Sigmoid colon (tissue), 7 donors: ENCODE data around the gene TMEM120B. TPM values are rescaled to one million over a fixed set of nuclear protein-coding genes. Genes with fewer than 3 reads are reported as not detected.

Experiments
- DNase-seq: peaks from one replicate; pipeline ENCODE4 v3.0.0-alpha.2; 2019
- H3K27ac ChIP-seq, 4 donors: fragments of 200-600 bp; sonication (generic); one replicate each; pipeline ENCODE4 v1.5.1; 2016 to 2019; ENCODE audit warnings: mild to moderate bottlenecking in 1 of 4
- H3K27me3 ChIP-seq, 3 donors: fragments of 200-600 bp; sonication (generic); one replicate each; pipeline ENCODE4 v1.5.1; 2019; ENCODE audit warnings: mild to moderate bottlenecking in 1 of 3
- H3K36me3 ChIP-seq, 4 donors: fragments of 200-600 bp; sonication (generic); one replicate each; pipeline ENCODE4 v1.5.1; 2016 to 2019
- H3K4me1 ChIP-seq, 4 donors: fragments of 200-600 bp; sonication (generic); one replicate each; pipeline ENCODE4 v1.5.1; 2017 to 2019
- H3K4me3 ChIP-seq, 4 donors: fragments of 200-600 bp; sonication (generic); one replicate each; pipeline ENCODE4 v1.5.1; 2017 to 2019; ENCODE audit warnings: mild to moderate bottlenecking in 2 of 4, moderate library complexity in 1 of 4
- H3K9me3 ChIP-seq, 4 donors: fragments of 200-600 bp in 3 of 4; sonication (generic) in 3 of 4; one replicate each; pipeline versions ENCODE4 v1.5.1 to v1.6.1; 2013 to 2019
- CTCF ChIP-seq, 4 experiments: fragments of 450-650 bp in 3 of 4; fragments of 200-600 bp in 1 of 4; IDR thresholded peaks; one replicate each; pipeline ENCODE4 v1.5.1; 2016 to 2019; ENCODE audit warnings: antibody characterized with exemption in 4 of 4, mild to moderate bottlenecking in 3 of 4, moderate library complexity in 2 of 4
- EP300 ChIP-seq, 4 donors: sonication (generic); formaldehyde crosslinking; IDR thresholded peaks; one replicate each; pipeline ENCODE4 v1.6.1; 2017; ENCODE audit warnings: antibody characterized with exemption in 4 of 4
- POLR2A ChIP-seq, 2 donors: fragments of 450-650 bp; IDR thresholded peaks; one replicate each; pipeline ENCODE4 v1.6.1; 2016; ENCODE audit warnings: antibody characterized with exemption in 2 of 2, mild to moderate bottlenecking in 2 of 2, moderate library complexity in 2 of 2
- POLR2AphosphoS5 ChIP-seq, 4 donors: sonication (generic); formaldehyde crosslinking; IDR thresholded peaks; one replicate each; pipeline ENCODE4 v1.6.1; 2017; ENCODE audit warnings: antibody characterized with exemption in 4 of 4
- WGBS, 2 donors: extraction: QIAGEN DNeasy Blood & Tissue Kit; methylation state at CpG; one replicate each; pipeline ENCODE4 v1.1.7; 2013; 5-methylcytosine and 5-hydroxymethylcytosine counted together
- intact Hi-C: fragments of 100-400 bp; cut with DNase I; formaldehyde crosslinking; loops from one replicate; pipeline ENCODE4 v1.15.1; 2023
- polyA plus RNA-seq, 3 donors: library from polyadenylated mRNA; stranded (reverse); fragments of 200-250 nt; gene quantifications; one replicate each; pipeline ENCODE4 v1.2.3, GENCODE V29; 2013
- total RNA-seq, 4 donors: library from RNA; depleted of rRNA; stranded (reverse); fragments of >200 nt; gene quantifications; one replicate each; pipeline ENCODE4 v1.1.0, GENCODE V29; 2016
- donor health status: healthy with polysubstance abuse.
- donor health status: Bipolar disorder and iron deficiency.
- donor health status: healthy.

TMEM120B gene
- total and polyA plus RNA-seq, 7 donors, result 1.2 to 8.9 (median 3.7) TPM

- Histone ChIP-seq H3K4me1 (peaks cover 0 to 12% (median 11%) of the 10 kb centered on the region in 4 donors), H3K9me3 (no peaks in the 10 kb centered on the region), H3K36me3 (no peaks in the 10 kb centered on the region), H3K4me3 (no peak overlapping the region), H3K27ac (peak overlapping the region in 1 of 4 donors; percentile 36), H3K27me3 (no peaks in the 10 kb centered on the region)
- WGBS, 2 donors, result 20 to 50% methylated on average over 6 of the region's 6 CpGs
- TF ChIP-seq POLR2A (IDR thresholded peaks at IDR 0.05) (no peak), CTCF (IDR thresholded peaks at IDR 0.05) (no peak), POLR2AphosphoS5 (IDR thresholded peaks at IDR 0.05) (no peak), EP300 (IDR thresholded peaks at IDR 0.05) (no peak)
- intact Hi-C loops, result no loop called here
- DNase-seq, result peak; percentile 77
Measured at GRCh38 chr12:121786440-121786825, 73.9 kb downstream of the TMEM120B start.

GRCh38 chr12:121787063-121788025, 74.8 kb downstream of the TMEM120B start:
- TF ChIP-seq POLR2AphosphoS5 (IDR thresholded peaks at IDR 0.05), result no peak
- no peaks in the 10 kb centered on the region for H3K9me3 ChIP-seq
- intact Hi-C loops, result no loop called here
- no peaks in the 10 kb centered on the region for H3K36me3 ChIP-seq
- no peak overlapping the region for H3K4me3 ChIP-seq
- DNase-seq, result no peak
- H3K4me1 ChIP-seq, result peaks cover 0 to 3% (median 2%) of the 10 kb centered on the region in 4 donors
- H3K27me3 ChIP-seq, result no peaks in the 10 kb centered on the region
- 68 to 75% methylated on average over 16 to 17 of the region's 17 CpGs for whole genome bisulfite sequencing, 2 donors
- peak overlapping the region in 1 of 4 donors; percentile 36 for H3K27ac ChIP-seq

GRCh38 chr12:121788176-121788818, 75.7 kb downstream of the TMEM120B start:
- 73 to 83% methylated on average over 7 of the region's 7 CpGs for WGBS, 2 donors
- peak overlapping the region in 1 of 4 donors; percentile 6 for H3K27ac ChIP-seq
- no peaks in the 10 kb centered on the region for H3K36me3 ChIP-seq
- H3K27me3 ChIP-seq, result no peaks in the 10 kb centered on the region
- H3K9me3 ChIP-seq, result no peaks in the 10 kb centered on the region
- no peak for DNase-seq
- no peak for TF ChIP-seq POLR2AphosphoS5 (IDR thresholded peaks at IDR 0.05)
- no peak for TF ChIP-seq EP300 (IDR thresholded peaks at IDR 0.05)
- TF ChIP-seq POLR2A (IDR thresholded peaks at IDR 0.05), result no peak
- no peak for TF ChIP-seq CTCF (IDR thresholded peaks at IDR 0.05)
- H3K4me1 ChIP-seq, result peaks cover 0 to 8% (median 7%) of the 10 kb centered on the region in 4 donors
- no peak overlapping the region for H3K4me3 ChIP-seq
- intact Hi-C loops, result no loop called here

- H3K9me3 ChIP-seq, result no peaks in the 10 kb centered on the region
- H3K4me3 ChIP-seq, result no peak overlapping the region
- intact Hi-C loops, result no loop called here
- no peak for DNase-seq
- TF ChIP-seq EP300 (IDR thresholded peaks at IDR 0.05), result no peak
- no peak for TF ChIP-seq POLR2A (IDR thresholded peaks at IDR 0.05)
- no peak for TF ChIP-seq CTCF (IDR thresholded peaks at IDR 0.05)
- no peak for TF ChIP-seq POLR2AphosphoS5 (IDR thresholded peaks at IDR 0.05)
- H3K36me3 ChIP-seq, result no peaks in the 10 kb centered on the region
- peak overlapping the region in 3 of 4 donors; percentile 3 to 38 (median 14) for H3K27ac ChIP-seq
- 44 to 76% methylated on average over 13 of the region's 13 CpGs for WGBS, 2 donors
- no peaks in the 10 kb centered on the region for H3K27me3 ChIP-seq
- peaks cover 0 to 18% (median 16%) of the 10 kb centered on the region in 4 donors for H3K4me1 ChIP-seq
Measured at GRCh38 chr12:121789233-121789781, 76.8 kb downstream of the TMEM120B start.
